ENCODE data around the gene ARPC2. TPM values are rescaled to one million over a fixed set of nuclear protein-coding genes. Genes with fewer than 3 reads are reported as not detected.

Gene ARPC2
- total RNA-seq, 4 donors from 2014 or later, result 181 to 231 (median 193) TPM

DNA sequence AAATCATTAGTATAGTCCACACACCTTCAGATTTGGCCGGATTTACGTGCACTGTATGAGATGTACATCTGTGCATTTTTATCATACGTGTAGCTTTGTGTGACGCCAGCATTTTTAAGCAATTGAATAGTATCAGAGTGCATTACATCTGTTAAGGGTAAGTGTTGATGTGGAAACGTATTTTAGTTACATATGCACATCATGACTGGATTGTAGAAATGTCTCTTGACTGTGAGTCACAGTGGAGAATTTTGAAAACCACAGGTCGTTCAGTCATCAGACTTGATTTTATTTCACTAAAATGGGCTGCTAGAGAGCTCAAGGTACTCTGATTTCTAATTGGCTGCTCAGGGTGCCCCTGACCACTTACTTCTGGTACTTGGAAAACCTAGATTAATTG, 38.5 kb downstream of the ARPC2 start:
- TF ChIP-seq, protein P1, sequence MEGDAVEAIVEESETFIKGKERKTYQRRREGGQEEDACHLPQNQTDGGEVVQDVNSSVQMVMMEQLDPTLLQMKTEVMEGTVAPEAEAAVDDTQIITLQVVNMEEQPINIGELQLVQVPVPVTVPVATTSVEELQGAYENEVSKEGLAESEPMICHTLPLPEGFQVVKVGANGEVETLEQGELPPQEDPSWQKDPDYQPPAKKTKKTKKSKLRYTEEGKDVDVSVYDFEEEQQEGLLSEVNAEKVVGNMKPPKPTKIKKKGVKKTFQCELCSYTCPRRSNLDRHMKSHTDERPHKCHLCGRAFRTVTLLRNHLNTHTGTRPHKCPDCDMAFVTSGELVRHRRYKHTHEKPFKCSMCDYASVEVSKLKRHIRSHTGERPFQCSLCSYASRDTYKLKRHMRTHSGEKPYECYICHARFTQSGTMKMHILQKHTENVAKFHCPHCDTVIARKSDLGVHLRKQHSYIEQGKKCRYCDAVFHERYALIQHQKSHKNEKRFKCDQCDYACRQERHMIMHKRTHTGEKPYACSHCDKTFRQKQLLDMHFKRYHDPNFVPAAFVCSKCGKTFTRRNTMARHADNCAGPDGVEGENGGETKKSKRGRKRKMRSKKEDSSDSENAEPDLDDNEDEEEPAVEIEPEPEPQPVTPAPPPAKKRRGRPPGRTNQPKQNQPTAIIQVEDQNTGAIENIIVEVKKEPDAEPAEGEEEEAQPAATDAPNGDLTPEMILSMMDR (IDR thresholded peaks at IDR 0.05 in 4 of 5, conservative IDR thresholded peaks at IDR 0.05 in 1 of 5), result no peak
- TF ChIP-seq POLR2A (IDR thresholded peaks at IDR 0.05), result no peak
- intact Hi-C loops (cut with DNase I; ENCODE audit: low total_unique reads) (loop anchor here (5.0 kb wide), 1 partner anchor 38 kb away; the partner anchor contains the start of gene ARPC2), in situ Hi-C loops (cut with MboI; ENCODE audit: low sequenced_read_pairs in 4 of 4) (loop anchor here in 2 of 4 donors (10.0 kb wide), 1 partner anchor 71 kb away; no protein-coding TSS in a partner anchor)
- DNase-seq, result no peak
- Histone ChIP-seq H3K36me3 (peaks cover 0 to 63% of the 10 kb centered on the region in 2 donors), H3K9me3 (no peaks in the 10 kb centered on the region), H3K27me3 (no peaks in the 10 kb centered on the region), H3K27ac (no peak overlapping the region), H3K4me1 (peaks cover 38 to 46% of the 10 kb centered on the region in 2 donors), H3K4me3 (no peak overlapping the region)
- no peak for ATAC-seq

DNA sequence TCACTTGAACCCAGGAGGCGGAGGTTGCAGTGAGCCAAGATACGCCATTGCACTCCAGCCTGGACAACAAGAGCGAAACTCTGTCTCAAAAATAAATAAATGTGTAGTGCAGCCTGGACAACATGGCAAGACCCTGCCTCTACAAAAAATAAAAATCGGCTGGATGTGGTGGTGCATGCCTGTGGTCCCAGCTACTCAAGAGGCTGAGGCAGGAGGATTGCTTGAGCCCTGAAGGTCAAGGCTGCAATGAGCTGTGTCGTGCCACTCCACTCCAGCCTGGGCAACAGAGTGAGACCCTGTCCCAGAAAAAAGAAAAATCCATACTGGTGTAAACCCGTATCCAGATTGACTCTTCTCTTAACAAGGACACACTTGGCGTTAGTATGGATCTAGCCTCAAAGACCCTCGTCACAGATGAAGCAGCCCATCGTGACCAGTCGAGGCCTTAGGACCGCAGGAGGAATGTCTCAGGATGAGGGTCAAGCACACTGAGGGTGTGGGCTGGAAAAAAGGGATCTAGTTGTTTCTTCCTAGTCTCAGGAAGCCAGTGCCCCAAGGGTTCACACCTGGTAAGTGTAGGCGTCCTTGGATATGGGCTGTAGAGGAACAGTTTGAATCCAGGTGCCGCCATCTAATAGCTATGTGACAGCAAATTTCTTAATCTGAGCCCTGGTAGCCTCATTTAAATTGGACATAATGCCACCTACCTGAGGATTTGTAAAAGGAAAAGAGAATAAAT, 39.8 kb downstream of the ARPC2 start:
- in situ Hi-C loops (cut with MboI; ENCODE audit: low sequenced_read_pairs in 4 of 4) (loop anchor here in 2 of 4 donors (10.0 kb wide), 1 partner anchor 72 kb away; no protein-coding TSS in a partner anchor), intact Hi-C loops (cut with DNase I; ENCODE audit: low total_unique reads) (loop anchor here (2.0 to 5.0 kb wide), 2 partner anchors 39 to 70 kb away; partner anchors contain the start of gene ARPC2)
- no peak overlapping the region for H3K4me3 ChIP-seq
- DNase-seq, result no peak
- ATAC-seq, result no peak
- TF ChIP-seq POLR2A (IDR thresholded peaks at IDR 0.05), result no peak
- TF ChIP-seq, protein P1 (IDR thresholded peaks at IDR 0.05 in 4 of 5, conservative IDR thresholded peaks at IDR 0.05 in 1 of 5), result no peak
- H3K27me3 ChIP-seq, result no peaks in the 10 kb centered on the region
- peak overlapping the region in 1 of 4 donors; percentile 9 for H3K27ac ChIP-seq
- H3K36me3 ChIP-seq, result peaks cover 0 to 50% of the 10 kb centered on the region in 2 donors
- H3K9me3 ChIP-seq, result no peaks in the 10 kb centered on the region
- H3K4me1 ChIP-seq, result peaks cover 41 to 43% of the 10 kb centered on the region in 2 donors

DNA sequence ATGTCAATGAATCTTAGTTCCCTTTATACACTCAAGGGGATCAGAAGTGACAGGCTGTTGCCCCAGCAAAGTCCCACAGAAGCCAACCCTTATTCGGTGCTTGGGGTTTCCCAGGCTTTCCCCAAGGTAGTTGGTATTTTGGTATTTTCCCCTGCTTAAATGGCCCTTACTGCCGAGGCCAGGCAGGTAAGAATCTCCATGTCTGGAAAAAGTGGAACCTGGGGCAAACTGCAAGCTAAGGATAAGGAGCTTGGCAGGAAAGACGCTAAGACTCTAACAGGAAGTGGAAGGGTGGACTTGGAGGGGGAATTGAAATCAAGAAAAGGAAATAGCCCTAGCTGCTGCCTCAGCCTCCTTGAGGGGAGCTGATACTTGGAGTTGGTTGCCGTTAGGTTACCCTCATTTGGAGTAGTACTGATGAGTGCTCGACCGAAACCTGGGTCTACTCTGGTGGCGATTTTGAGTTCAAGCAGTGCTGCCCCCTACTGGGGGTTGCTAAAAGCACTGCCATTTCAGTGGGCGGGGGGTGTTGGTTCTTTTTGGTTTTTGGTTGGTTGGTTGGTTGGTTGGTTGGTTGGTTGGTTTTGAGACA, 40.5 kb downstream of the ARPC2 start:
- no peak overlapping the region for H3K4me3 ChIP-seq
- in situ Hi-C loops (cut with MboI; ENCODE audit: low sequenced_read_pairs in 4 of 4), result loop anchor here in 2 of 4 donors (10.0 kb wide), 1 partner anchor 73 kb away; no protein-coding TSS in a partner anchor
- peaks cover 0 to 43% of the 10 kb centered on the region in 2 donors for H3K36me3 ChIP-seq
- peaks cover 35 to 36% of the 10 kb centered on the region in 2 donors for H3K4me1 ChIP-seq
- intact Hi-C loops (cut with DNase I; ENCODE audit: low total_unique reads), result loop anchor here (2.0 to 5.0 kb wide), 2 partner anchors 40 to 71 kb away; partner anchors contain the start of gene ARPC2
- DNase-seq (peak in 1 of 2 donors; percentile 9), ATAC-seq (peak; percentile 8 to 38)
- no peaks in the 10 kb centered on the region for H3K9me3 ChIP-seq
- peak overlapping the region in 2 of 4 donors; percentile 9 to 14 for H3K27ac ChIP-seq
- no peak for TF ChIP-seq POLR2A (IDR thresholded peaks at IDR 0.05)
- TF ChIP-seq, protein P1 (IDR thresholded peaks at IDR 0.05 in 4 of 5, conservative IDR thresholded peaks at IDR 0.05 in 1 of 5), result peak; percentile 38 to 66 (median 59)
- H3K27me3 ChIP-seq, result no peaks in the 10 kb centered on the region

DNA sequence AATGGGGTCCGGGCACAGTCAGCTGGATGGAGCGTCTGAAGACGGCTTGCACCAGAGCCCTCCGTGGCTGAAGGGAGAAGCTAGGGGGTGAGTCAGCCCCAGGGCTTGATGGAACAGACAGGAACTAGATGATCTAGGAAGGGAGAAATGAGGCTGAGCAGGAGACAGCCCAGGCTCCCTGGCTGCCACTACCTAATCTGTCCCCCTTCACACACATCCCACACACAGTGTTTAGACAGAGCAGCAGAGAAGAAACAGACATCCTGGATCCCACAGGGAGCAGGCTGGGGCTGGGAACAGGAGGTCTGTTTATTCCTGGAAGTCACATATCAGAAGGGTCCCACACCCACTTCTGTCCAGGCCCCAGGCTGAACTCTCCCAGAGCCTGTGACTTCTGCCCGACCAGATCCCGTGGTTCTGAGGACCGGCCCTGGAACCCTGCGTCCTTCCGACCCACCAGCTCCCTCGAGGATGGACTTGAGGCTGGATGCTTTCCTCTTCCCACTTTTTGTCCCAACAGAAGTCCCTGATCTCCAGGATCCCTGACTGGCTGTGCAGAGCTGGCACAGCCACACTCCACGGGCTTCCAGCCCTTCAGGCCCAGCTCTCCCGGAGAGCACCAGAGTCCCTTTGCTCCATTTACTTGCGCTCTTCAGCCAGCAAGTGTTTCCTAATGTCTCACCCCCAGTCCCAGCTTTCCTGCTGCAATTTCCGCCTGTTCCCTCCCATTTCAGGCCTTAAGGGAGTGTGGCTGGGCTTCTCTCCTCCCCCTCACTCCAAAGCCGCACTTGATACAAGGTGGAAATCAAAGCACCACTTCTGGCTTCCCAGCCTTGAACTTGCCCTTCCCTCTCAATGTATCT, 42.3 kb downstream of the ARPC2 start:
- TF ChIP-seq, protein P1 (IDR thresholded peaks at IDR 0.05 in 4 of 5, conservative IDR thresholded peaks at IDR 0.05 in 1 of 5), result no peak
- TF ChIP-seq POLR2A (IDR thresholded peaks at IDR 0.05), result peak in 1 of 2 donors; percentile 44
- in situ Hi-C loops (cut with MboI; ENCODE audit: low sequenced_read_pairs in 4 of 4) (loop anchor here in 2 of 4 donors (10.0 kb wide), 1 partner anchor 75 kb away; no protein-coding TSS in a partner anchor), intact Hi-C loops (cut with DNase I; ENCODE audit: low total_unique reads) (loop anchor here (5.0 kb wide), 1 partner anchor 42 kb away; the partner anchor contains the start of gene ARPC2)
- no peaks in the 10 kb centered on the region for H3K9me3 ChIP-seq
- peaks cover 0 to 36% of the 10 kb centered on the region in 2 donors for H3K36me3 ChIP-seq
- peaks cover 24 to 25% of the 10 kb centered on the region in 2 donors for H3K4me1 ChIP-seq
- peak in 1 of 2 donors; percentile 55 for DNase-seq
- ATAC-seq, result peak; percentile 55 to 58
- H3K4me3 ChIP-seq, result peak overlapping the region in 1 of 4 donors; percentile 10
- H3K27ac ChIP-seq, result peak overlapping the region; percentile 75 to 83 (median 78)
- H3K27me3 ChIP-seq, result no peaks in the 10 kb centered on the region

All from gastrocnemius medialis (tissue), 4 donors.